ENCODE results near the gene DYSF.

DYSF gene

DNA sequence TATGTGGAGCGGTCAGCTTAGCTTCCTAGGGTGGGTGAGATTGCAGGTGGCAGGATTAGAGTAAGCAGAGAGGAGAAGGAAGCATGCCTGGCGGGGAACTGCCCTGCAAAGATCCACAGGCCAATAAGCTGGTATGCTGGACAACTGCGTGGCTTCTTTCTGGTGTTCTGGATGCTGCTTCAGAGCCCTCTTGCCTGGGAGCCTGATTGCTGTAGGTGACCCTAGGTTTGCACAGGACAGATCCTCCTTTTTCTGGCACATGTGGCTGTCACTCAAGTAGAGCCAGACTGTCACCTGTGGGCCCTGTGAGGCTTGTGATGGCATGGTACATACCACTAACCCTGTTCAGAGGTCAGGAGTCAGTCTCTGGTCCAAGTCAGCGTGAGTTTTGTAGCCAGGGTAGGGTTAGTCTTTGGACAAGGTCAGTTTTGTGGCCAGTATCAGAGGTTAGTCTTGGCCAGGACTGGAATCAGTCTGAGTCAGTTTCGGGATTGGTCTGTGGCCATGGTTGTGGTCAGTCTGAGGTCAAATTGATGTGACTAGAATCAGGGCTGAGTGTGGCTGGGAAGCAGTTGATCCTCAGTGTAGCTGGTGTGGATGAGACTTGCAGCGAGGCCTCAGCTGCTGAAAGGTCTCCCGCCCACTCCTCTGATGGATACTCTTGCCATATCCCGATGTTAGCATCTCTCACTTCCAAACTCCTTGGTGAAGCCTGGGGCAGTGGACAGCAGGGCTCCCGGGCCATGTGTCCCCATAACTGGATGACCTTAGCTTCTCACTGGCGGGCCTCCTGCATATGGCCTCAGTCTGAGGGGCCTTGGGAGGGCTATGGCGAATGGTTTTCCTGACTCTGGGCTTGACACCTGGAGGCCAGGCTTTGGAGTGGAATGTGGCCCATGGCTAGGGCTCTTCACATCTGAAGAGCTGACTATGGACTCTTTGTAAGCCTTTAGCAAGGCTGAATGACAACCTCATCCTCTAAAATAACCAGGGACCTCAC, 260.5 kb downstream of the DYSF start:
- DNase-seq: no peak

GRCh38 chr2:71714601-71715240, 261.4 kb downstream of the DYSF start:
- DNase-seq: no peak

GRCh38 chr2:71715241-71715750, 261.9 kb downstream of the DYSF start:
- DNase-seq: no peak

GRCh38 chr2:71715951-71716696, 262.8 kb downstream of the DYSF start:
- no peak for DNase-seq

- DNase-seq: peak; percentile 94
These were observed 263.6 kb downstream of the DYSF start for GRCh38 chr2:71716697-71717624.

DNA sequence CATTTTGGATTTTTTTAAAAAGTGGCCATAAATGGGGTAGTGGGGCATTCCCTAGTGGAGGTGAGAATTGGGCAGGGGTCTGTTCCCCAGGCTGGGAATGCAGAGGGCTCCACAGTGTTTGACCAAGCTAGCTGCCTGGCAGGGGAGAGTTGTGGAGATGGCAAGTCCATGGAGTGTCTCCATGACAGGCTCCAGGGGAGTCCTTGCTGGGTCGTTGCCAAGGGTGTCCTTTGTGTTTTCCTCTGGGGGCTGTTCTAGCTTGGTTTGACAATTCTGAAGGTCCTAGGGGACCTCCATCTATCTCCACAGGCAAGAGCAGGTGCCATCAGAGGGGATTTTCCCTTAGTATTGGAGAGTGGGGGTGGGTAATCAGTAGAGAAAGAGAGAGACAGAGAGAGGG, 265.3 kb downstream of the DYSF start:
- DNase-seq: no peak

GRCh38 chr2:71719520-71720282, 266.3 kb downstream of the DYSF start:
- DNase-seq: no peak

DNA sequence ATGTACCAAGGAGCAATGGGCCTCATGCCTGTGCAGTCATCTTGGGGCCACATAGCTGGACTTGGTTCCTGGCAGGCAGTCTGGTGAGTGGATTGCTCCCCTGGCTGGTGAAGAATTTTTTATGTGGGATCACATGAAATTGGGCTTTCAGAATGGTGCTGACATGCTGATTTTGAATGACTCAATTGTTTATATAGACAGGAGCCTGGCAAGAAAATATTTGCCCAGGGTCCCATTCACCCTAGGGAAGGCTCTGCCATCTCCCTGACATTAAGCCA, 266.9 kb downstream of the DYSF start:
- peak; percentile 75 for DNase-seq

- DNase-seq: no peak
These were observed 267.4 kb downstream of the DYSF start for GRCh38 chr2:71720596-71721361.

DNA sequence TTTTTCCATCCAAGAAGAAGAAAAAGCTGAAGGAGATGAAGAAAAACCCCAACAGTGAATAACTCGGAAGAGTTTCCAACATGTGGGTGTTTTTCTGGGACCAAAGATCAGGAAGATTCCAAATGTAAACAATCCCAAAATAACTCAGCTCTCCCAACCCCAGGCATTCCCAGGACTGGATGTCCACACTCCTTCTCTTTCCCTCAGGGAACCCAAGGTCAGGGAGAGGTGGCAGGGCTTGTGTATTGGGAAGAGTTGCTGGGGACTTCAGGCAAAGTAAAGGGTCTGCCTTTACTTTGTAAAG, 268.0 kb downstream of the DYSF start:
- peak; percentile 86 for DNase-seq

GRCh38 chr2:71721669-71722068, 268.3 kb downstream of the DYSF start:
- DNase-seq: no peak

DNA sequence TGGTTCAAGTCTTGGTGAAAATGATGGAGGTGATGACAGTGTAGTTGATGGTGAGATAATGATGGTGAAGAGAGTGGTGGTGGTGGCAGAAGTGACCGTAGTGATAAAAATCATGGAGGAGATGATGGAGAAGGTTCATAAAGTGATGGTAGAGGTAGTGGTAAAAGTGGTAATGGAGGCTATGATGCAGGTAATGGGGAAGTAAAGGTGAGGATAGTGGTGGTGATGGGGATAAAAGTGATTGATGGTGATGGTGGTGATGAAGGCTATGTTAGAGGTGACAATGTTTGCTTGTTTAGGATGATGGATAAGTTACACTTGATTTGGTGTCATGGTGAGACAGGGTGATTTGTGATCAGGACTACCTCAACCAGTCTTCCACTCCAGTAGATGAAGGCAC, 268.9 kb downstream of the DYSF start:
- DNase-seq: no peak

DNA sequence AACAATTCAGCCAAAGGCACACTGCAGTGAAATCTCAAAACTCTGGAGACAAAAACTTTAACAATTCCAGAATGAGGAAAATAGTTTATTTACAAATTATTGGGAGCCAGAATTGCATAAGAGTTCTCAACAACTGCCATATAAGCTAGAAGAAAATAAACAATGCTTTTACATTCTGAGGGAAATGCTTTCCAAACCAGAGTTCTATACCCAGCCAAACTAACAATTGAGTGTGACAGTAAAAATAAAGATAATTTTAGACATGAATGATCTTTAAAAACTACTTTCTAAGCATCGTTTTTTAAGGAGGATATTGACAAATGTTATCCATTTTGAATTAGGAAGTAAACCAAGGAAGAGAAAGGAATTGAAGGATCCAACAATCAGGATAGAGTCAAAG, 271.4 kb downstream of the DYSF start:
- no peak for DNase-seq

DNA sequence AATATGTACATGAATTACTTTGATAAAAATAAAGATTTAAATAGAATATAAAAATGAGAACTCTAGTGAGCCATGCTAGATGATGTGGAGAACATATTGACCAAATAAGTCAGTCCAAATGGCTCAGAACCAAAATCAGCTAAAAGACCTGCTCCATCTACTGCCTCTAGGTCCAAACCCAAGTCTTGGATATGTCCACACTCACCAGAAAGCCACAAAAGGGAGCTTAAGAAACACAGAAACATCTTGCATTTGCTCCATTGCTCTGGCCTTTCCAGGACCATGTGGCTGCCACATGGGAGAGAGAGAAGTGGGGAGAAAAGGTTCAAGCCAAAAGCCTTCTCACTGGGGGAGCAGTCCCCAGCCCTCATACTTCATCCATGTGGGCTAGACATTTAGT, 272.5 kb downstream of the DYSF start:
- no peak for DNase-seq

DNA sequence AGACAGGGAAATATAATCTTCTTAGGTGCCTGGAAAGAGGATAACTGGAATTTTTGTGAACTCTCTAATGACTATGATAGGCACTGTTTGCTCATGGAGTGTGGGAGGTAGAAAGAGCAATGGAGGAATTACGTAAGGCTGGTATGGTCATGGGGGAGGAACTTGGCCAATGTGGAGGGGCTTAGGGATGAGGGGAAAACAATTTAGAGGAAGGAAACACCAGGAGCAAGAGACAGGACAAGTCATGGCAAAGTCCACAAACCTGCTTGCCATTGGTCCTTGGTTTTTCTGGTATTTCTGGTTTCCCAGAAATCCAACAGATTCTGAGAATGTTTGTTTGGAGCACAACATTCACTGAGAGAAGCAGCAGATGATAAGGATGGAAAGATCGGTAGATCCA, 274.2 kb downstream of the DYSF start:
- no peak for DNase-seq

GRCh38 chr2:71728036-71728435, 274.7 kb downstream of the DYSF start:
- DNase-seq: no peak

DNA sequence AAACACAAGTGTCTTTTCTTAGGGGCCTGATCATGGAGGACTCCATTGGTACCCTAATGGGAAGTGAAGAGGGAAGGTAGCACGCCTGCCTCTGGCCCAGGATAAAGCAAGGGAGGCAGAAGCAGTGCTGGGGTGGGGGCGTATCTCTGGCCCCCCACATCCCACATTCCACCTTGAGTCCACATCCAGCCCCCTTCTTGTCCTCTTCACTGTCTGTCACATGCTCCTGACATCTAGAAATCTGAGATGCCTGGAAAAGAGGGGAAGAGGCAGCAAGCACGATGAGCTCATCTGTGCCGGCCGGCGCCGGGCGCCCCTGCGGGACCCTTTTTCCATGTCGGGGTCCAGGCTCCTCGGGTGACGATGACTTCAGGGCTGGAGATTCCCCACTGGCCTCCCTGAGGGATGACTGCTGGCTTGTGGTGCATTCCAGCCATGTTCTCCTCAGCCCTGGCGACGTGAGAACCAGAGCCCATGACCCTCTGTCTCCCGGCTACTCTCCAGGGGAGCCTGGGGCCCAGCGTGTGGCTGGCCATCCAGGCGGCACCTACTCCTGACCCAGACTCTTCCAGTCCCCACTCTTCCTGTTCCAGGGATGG, 277.5 kb downstream of the DYSF start:
- no peak for DNase-seq

DNA sequence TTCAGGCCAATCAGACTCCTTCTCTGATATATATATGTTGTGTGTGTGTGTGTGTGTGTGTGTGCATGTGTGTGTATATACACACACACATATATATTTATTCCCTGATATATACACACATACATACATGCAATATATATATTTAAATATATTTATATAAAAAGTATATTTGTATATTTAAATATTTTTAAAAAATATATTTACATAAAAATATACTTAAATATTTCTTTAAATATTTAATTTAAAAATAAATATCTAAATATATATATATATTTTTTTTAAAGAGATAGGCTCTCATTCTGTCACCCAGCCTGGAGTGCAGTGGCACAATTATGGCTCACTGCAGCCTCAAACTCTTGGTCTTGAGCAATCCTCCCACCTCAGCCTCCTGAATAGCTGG, 281.3 kb downstream of the DYSF start:
- no peak for DNase-seq

GRCh38 chr2:71735676-71736075, 282.3 kb downstream of the DYSF start:
- DNase-seq: no peak

Data from fibroblast of skin of back (primary cell).